ENCODE data around the gene WWOX. TPM values are rescaled to one million over a fixed set of nuclear protein-coding genes. Genes with fewer than 3 reads are reported as not detected.

The WWOX gene
- total RNA-seq, 1 experiment from 2014 or later, result 15.6 TPM

DNA sequence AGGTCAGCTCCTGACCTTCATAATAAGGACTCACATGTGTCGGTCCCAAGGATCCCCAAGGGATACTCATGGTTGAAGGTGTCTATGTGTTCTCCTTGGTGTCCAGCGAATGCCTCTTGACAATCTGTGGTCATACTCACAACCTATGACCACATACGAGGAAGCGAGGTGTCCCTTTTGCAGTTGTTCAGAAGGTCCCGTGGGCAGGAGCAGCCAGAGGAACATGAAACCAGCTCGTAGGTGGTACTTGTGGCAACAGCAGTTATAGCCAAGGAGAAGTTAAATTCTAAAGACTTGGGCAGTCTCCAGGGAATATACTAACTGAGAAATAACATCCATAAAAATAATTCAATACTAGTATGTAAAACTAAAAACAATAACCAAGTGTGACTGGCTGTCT is 685.3 kb downstream of the WWOX start:
- Histone ChIP-seq H3K27me3 (ENCODE audit: insufficient read depth, low read length) (no peaks in the 10 kb centered on the region), H2BK120ac (ENCODE audit: low read depth, low read length, poor library complexity, severe bottlenecking) (no peak overlapping the region), H3K4ac (ENCODE audit: low read depth, low read length) (no peak overlapping the region), H2BK12ac (ENCODE audit: insufficient read length, low read depth, low read length) (no peak overlapping the region), H3K18ac (ENCODE audit: insufficient read length, low read depth, low read length) (no peak overlapping the region), H3K4me1 (ENCODE audit: insufficient read depth, low read length) (no peaks in the 10 kb centered on the region; the same call in 1 of the 2 replicates), H3K4me2 (ENCODE audit: insufficient read depth, insufficient read length, low read length) (no peak overlapping the region), H3K23ac (ENCODE audit: insufficient read length, low read depth, low read length) (no peak overlapping the region), H4K20me1 (ENCODE audit: control insufficient read depth, insufficient read depth, insufficient read length) (no peaks in the 10 kb centered on the region), H3T11ph (ENCODE audit: low read length) (no peak overlapping the region), H3K23me2 (ENCODE audit: insufficient read length, low read depth, low read length, poor library complexity, severe bottlenecking) (no peaks in the 10 kb centered on the region), H2BK15ac (ENCODE audit: low read depth, low read length) (no peak overlapping the region), H3K79me1 (ENCODE audit: insufficient read depth, low read depth, low read length, poor library complexity, severe bottlenecking) (no peaks in the 10 kb centered on the region), H3K79me2 (ENCODE audit: insufficient read depth, low read length) (no peaks in the 10 kb centered on the region), H3K56ac (ENCODE audit: insufficient read length, low read depth, low read length) (no peak overlapping the region), H3K27ac (ENCODE audit: insufficient read length, low read depth, low read length) (no peak overlapping the region), H3K9ac (ENCODE audit: extremely low read depth, insufficient read length, low read length) (no peak overlapping the region), H2BK20ac (ENCODE audit: low read depth, low read length, poor library complexity, severe bottlenecking) (no peak overlapping the region), H3K14ac (ENCODE audit: insufficient read depth, low read length) (no peak overlapping the region), H2AFZ (ENCODE audit: low read length) (no peak overlapping the region), H2BK5ac (ENCODE audit: insufficient read length, low read length) (no peak overlapping the region), H4K5ac (ENCODE audit: insufficient read length, low read depth, low read length) (no peak overlapping the region), H2AK5ac (ENCODE audit: insufficient read length, low read length) (no peak overlapping the region), H3K9me3 (ENCODE audit: control insufficient read depth, low read depth, low read length) (no peaks in the 10 kb centered on the region), H4K8ac (replicated peaks; ENCODE audit: insufficient read length, low read depth, low read length) (no peak overlapping the region), H4K91ac (ENCODE audit: insufficient read length, low read depth, low read length) (no peak overlapping the region)
- no peak overlapping the region for H3K27ac Mint-ChIP-seq
- H3K36me3 Mint-ChIP-seq (ENCODE audit: insufficient read depth in 1 of 3, low read depth in 3 of 3), result no peaks in the 10 kb centered on the region
- H3K4me1 Mint-ChIP-seq, result peaks cover 7% of the 10 kb centered on the region in 2 experiments
- WGBS (ENCODE audit: extremely low coverage, insufficient read length, low lambda C conversion rate), result no CpG with 5 or more reads among the region's 6 CpGs
- DNase-seq, result no peak
- no peak overlapping the region for H3K4me3 Mint-ChIP-seq
- TF ChIP-seq, protein P1, sequence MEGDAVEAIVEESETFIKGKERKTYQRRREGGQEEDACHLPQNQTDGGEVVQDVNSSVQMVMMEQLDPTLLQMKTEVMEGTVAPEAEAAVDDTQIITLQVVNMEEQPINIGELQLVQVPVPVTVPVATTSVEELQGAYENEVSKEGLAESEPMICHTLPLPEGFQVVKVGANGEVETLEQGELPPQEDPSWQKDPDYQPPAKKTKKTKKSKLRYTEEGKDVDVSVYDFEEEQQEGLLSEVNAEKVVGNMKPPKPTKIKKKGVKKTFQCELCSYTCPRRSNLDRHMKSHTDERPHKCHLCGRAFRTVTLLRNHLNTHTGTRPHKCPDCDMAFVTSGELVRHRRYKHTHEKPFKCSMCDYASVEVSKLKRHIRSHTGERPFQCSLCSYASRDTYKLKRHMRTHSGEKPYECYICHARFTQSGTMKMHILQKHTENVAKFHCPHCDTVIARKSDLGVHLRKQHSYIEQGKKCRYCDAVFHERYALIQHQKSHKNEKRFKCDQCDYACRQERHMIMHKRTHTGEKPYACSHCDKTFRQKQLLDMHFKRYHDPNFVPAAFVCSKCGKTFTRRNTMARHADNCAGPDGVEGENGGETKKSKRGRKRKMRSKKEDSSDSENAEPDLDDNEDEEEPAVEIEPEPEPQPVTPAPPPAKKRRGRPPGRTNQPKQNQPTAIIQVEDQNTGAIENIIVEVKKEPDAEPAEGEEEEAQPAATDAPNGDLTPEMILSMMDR (conservative IDR thresholded peaks at IDR 0.05), result no peak
- H3K9me3 Mint-ChIP-seq, result no peaks in the 10 kb centered on the region
- H3K27me3 Mint-ChIP-seq (ENCODE audit: low read depth), result no peaks in the 10 kb centered on the region
